ENCODE data around the gene RAB36.

RAB36 gene

DNA sequence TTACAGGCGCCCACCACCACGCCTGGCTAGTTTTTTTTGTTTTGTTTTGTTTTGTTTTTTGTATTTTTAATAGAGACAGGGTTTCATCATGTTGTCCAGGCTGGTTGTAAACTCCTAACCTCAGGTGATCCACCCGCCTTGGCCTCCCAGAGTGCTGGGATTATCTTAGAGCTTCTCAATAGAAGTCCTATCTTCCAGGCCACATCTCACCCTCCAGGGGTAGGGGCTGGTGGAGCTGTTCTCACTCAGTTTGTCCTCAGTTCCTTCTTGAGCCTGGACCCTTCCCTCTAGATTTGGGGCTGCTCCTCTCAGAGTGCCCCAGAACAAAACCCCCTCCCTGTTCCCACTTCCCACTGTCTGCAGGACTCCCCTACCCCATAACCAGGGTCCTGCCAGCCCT is 66.3 kb downstream of the RAB36 start:
- DNase-seq, result no peak

DNA sequence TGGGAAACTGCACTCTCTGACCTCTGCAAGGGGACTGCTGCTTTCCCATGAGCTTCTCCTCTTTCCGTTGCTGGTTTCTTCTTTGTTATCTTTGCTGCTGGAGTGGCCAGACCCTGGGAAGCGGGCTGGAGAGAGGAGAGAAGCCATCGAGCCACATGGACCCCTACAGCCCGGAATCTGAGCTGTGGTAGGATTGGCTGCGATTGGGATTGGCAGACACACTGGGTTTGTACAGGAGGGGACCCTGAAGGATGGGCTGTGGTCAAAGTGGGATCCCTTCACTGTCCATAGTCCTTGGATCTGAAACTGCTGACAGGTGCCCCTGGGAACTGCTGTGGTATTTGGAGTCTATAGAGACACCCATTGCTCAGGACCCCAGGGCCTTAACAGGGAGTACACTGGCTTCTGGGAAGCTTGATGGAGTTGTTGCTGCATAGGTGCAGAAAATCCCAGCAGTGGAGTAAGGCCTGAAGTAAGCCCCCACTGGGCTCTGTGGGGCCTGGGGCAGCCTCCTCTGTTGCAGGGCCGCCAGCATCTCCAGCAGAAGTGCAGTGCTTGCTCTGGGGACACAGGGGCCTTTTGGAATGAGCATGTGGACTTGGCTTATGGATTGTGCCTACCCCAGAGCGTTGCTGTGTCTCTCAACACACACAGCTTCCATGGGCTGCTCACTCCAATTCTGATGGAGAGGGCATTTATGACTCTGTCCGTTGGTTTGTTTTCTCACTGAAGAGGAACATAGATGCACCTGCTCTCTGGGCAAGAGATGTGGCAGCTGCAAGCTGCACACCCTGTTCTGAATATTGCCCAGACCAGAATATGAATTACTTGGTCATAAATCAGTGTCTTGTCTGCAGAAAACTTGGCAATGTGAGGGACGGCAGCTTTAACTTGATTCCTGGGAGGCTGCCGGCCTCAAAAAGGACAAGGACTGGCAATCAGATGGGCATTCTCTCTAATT is 67.1 kb downstream of the RAB36 start:
- DNase-seq, result no peak

DNA sequence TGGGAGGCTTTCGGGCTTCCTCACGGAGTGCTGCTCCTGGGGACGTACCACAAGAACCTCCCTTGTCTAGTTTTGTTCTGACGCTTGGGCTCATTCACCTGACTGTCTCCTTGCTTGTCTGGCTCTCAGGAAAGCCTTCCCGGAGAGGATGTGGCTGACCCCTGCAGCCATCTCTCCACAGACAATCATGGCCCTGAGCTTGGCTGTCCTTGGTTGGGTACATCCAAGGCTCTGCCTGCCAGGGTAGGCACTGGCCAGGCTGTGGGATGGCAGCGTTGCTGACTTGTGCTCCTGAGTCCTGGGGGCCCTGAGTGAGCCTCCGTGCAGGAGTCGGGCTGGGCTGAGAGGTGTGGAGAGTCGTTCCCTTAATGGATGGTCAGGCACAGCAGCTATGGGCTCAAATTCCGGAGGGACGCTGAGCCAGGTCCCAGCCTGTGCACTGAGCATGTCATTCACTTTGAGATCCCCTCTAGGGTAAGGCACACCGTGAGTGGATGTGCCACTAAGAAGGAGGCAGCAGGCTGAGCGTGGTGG is 67.8 kb downstream of the RAB36 start:
- no peak for DNase-seq

DNA sequence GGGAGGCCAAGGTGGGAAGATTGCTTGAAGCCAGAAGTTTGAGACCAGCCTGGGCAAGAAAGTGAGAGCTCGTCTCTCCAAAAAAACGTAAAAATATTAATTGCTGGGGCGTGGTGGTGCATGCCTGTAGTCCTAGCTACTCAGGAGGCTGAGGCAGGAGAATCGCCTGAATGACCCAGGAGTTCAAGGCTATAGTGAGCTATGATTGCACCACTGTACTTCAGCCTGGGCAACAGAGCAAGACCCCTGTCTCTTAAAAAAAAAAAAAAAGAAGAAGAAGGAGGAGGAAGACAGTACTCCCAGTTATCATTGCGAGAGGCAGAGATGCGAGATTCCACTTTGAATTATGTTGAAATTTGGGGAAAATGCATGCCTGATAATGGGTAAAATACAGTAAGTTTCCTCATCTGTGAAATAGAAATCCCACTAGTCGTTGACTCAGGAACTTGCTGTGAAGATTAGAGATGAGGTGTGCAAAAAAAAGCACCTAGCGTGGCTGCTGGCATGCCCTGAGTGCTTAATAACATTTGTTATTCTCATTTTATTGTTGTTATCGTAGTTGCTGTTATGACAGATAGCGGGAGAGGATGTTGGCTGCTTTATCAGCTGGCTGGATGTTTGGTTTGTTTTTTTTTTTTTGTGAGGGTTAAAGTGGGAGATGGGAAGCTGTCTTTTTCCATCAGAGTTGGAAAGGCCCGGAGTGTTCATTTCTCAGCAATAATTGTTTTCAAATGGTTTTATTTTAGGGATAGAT is 68.5 kb downstream of the RAB36 start:
- DNase-seq, result no peak

Data from stimulated activated CD8-positive, alpha-beta memory T cell treated with anti-CD3 and anti-CD28 coated beads, Interleukin-4, amount 100 ng/mL, for 48 hours (primary cell).